CD14-positive monocyte (primary cell): ENCODE measurements around the gene DIAPH2. TPM values are rescaled to one million over a fixed set of nuclear protein-coding genes. Genes with fewer than 3 reads are reported as not detected.

ENCODE experiments used
- DNase-seq, 3 donors: peaks; one replicate each; pipeline ENCODE4 v3.0.0-alpha.2; 2011 to 2022
- H2AFZ ChIP-seq: 2 replicates; pipeline ENCODE4 v1.6.0; 2012; ENCODE audit warnings: mild to moderate bottlenecking, low read depth, low read length, inconsistent platforms; ENCODE audit not compliant: insufficient read depth, poor library complexity, severe bottlenecking
- H3K27ac ChIP-seq, 2 donors: 1 replicate in 1 of 2; 2 replicates in 1 of 2; pipeline ENCODE4 v1.5.1; 2012 to 2013; ENCODE audit warnings: low read length in 2 of 2, control low read depth in 1 of 2, inconsistent platforms in 1 of 2, low read depth in 1 of 2, mild to moderate bottlenecking in 1 of 2
- H3K27me3 ChIP-seq, 2 donors: one replicate each; pipeline versions ENCODE4 v1.6.0 to v1.6.1; 2011 to 2013; ENCODE audit warnings: low read length in 2 of 2; ENCODE audit not compliant: control insufficient read depth in 2 of 2, insufficient read depth in 2 of 2
- H3K36me3 ChIP-seq, 2 donors: replicated peaks in 1 of 2; 1 replicate in 1 of 2; 2 replicates in 1 of 2; pipeline versions ENCODE4 v1.5.1 to v1.6.1; 2012 to 2013; ENCODE audit warnings: low read length in 2 of 2, control low read depth in 1 of 2, inconsistent platforms in 1 of 2, mild to moderate bottlenecking in 1 of 2; ENCODE audit not compliant: insufficient read depth in 2 of 2, control insufficient read depth in 1 of 2
- H3K4me1 ChIP-seq, 2 donors: 1 replicate in 1 of 2; 2 replicates in 1 of 2; pipeline versions ENCODE4 v1.5.1 to v1.6.1; 2012 to 2013; ENCODE audit warnings: low read length in 2 of 2, control low read depth in 1 of 2, inconsistent platforms in 1 of 2, mild to moderate bottlenecking in 1 of 2, moderate library complexity in 1 of 2; ENCODE audit not compliant: insufficient read depth in 2 of 2, control insufficient read depth in 1 of 2
- H3K4me2 ChIP-seq: replicated peaks from 2 replicates; pipeline ENCODE3; 2012; ENCODE audit warnings: low read length, moderate library complexity, mild to moderate bottlenecking; ENCODE audit not compliant: poor library complexity, severe bottlenecking; ENCODE audit errors: extremely low read depth
- H3K4me3 ChIP-seq, 3 experiments: fragments of 200-600 bp in 1 of 3; sonication (generic) in 1 of 3; replicated peaks in 1 of 3; 1 replicate in 2 of 3; 2 replicates in 1 of 3; pipeline ENCODE4 v1.5.1; 2011 to 2013; ENCODE audit warnings: low read length in 3 of 3, mild to moderate bottlenecking in 3 of 3, control low read depth in 2 of 3, low read depth in 2 of 3, inconsistent platforms in 1 of 3, moderate library complexity in 1 of 3
- H3K79me2 ChIP-seq: 2 replicates; pipeline ENCODE4 v1.6.0; 2012; ENCODE audit warnings: mild to moderate bottlenecking, control low read depth, inconsistent platforms, low read length, moderate library complexity; ENCODE audit not compliant: insufficient read depth
- H3K9ac ChIP-seq: 2 replicates; pipeline ENCODE4 v1.6.0; 2017; ENCODE audit warnings: low read length, mild to moderate bottlenecking; ENCODE audit not compliant: insufficient read depth, poor library complexity, severe bottlenecking
- H3K9me3 ChIP-seq, 2 donors: replicated peaks in 1 of 2; 1 replicate in 1 of 2; 2 replicates in 1 of 2; pipeline versions ENCODE4 v1.5.1 to v1.6.1; 2012 to 2013; ENCODE audit warnings: low read length in 2 of 2, control low read depth in 1 of 2; ENCODE audit not compliant: control insufficient read depth in 1 of 2, insufficient read depth in 1 of 2
- H4K20me1 ChIP-seq: 2 replicates; pipeline ENCODE4 v1.6.0; 2012; ENCODE audit warnings: mild to moderate bottlenecking, low read length, control low read depth, moderate library complexity; ENCODE audit not compliant: insufficient read depth
- H3K27ac Mint-ChIP-seq, 7 donors: one replicate each; pipeline ENCODE4 v1.8.0; 2020; ENCODE audit warnings: mild to moderate bottlenecking in 7 of 7, mixed read lengths in 7 of 7, moderate library complexity in 6 of 7, inconsistent platforms in 2 of 7
- H3K27me3 Mint-ChIP-seq, 3 donors: one replicate each; pipeline ENCODE4 v1.8.0; 2021 to 2022; ENCODE audit warnings: low read depth in 3 of 3, mild to moderate bottlenecking in 3 of 3, mixed read lengths in 3 of 3, moderate library complexity in 3 of 3, inconsistent platforms in 1 of 3
- H3K36me3 Mint-ChIP-seq, 2 donors: one replicate each; pipeline ENCODE4 v1.8.0; 2020; ENCODE audit warnings: mixed read lengths in 2 of 2, inconsistent platforms in 1 of 2, mild to moderate bottlenecking in 1 of 2
- H3K4me1 Mint-ChIP-seq: one replicate; pipeline ENCODE4 v1.8.0; 2020; ENCODE audit warnings: mild to moderate bottlenecking, mixed read lengths
- H3K4me3 Mint-ChIP-seq, 2 donors: one replicate each; pipeline ENCODE4 v1.8.0; 2020; ENCODE audit warnings: mild to moderate bottlenecking in 2 of 2, mixed read lengths in 2 of 2, moderate library complexity in 1 of 2
- H3K9me3 Mint-ChIP-seq, 7 donors: one replicate each; pipeline ENCODE4 v1.8.0; 2020 to 2022; ENCODE audit warnings: mixed read lengths in 7 of 7, mild to moderate bottlenecking in 6 of 7, moderate library complexity in 6 of 7, inconsistent platforms in 2 of 7
- WGBS: methylation state at CpG from one replicate; pipeline ENCODE4 v1.1.5; 2013; ENCODE audit warnings: missing lambda C conversion rate; ENCODE audit not compliant: insufficient coverage; 5-methylcytosine and 5-hydroxymethylcytosine counted together
- intact Hi-C, 2 donors: fragments of 100-400 bp; cut with micrococcal nuclease; formaldehyde crosslinking; loops; one replicate each; pipeline versions ENCODE4 v1.15.0 to v1.15.1; 2023
- polyA plus RNA-seq, 3 donors: library from polyadenylated mRNA; depleted of rRNA in 1 of 3; unstranded in 2 of 3; stranded (reverse) in 1 of 3; fragments of 300-500 nt in 2 of 3; fragments of >200 nt in 1 of 3; fragmentation: Illumina TruSeq in 2 of 3; gene quantifications; 1 replicate in 2 of 3; 2 replicates in 1 of 3; pipeline ENCODE4 v1.2.3, GENCODE V29; 2012 to 2021
- TF ChIP-seq, protein P1 (sequence below): fragments of 200-600 bp; IDR thresholded peaks from one replicate; pipeline ENCODE4 v1.8.0; 2022; ENCODE audit warnings: antibody characterized with exemption, mild to moderate bottlenecking

DIAPH2 gene
- polyA plus RNA-seq, 3 donors = 9.5 to 20.5 (median 11.4) TPM

DNA sequence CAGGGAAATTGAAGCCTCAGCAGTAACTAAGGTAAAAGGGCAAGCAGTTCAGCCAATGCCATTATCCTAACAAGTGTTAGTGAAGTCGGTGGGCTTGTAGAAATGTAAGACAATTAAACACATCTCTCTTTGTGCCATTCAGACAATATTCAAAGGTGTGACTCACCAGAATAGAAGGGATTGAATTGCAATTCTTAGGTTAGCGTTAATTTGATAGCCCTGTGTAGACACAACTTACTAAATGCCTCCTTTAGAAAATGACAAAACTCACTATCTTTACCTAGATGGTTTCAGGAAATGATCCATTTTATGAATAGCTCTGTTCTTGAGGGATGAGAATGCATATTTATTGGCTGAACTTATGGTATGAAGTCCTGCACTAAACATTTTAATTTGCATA, 234.2 kb downstream of the DIAPH2 start:
- peaks cover 7 to 29% of the 10 kb centered on the region in 2 donors for H3K36me3 Mint-ChIP-seq
- intact Hi-C loops = no loop called here
- Histone ChIP-seq H3K4me1 (no peaks in the 10 kb centered on the region), H4K20me1 (no peaks in the 10 kb centered on the region), H3K36me3 (peaks cover 7 to 12% of the 10 kb centered on the region in 2 donors), H3K4me3 (no peak overlapping the region), H3K27ac (no peak overlapping the region), H3K4me2 (no peak overlapping the region), H3K27me3 (no peaks in the 10 kb centered on the region), H3K9me3 (no peaks in the 10 kb centered on the region), H3K9ac (no peak overlapping the region), H3K79me2 (no peaks in the 10 kb centered on the region), H2AFZ (no peak overlapping the region)
- H3K9me3 Mint-ChIP-seq = no peaks in the 10 kb centered on the region
- no peak overlapping the region for H3K4me3 Mint-ChIP-seq
- H3K27me3 Mint-ChIP-seq = peaks cover 0 to 3% (median 0%) of the 10 kb centered on the region in 3 donors
- TF ChIP-seq, protein P1, sequence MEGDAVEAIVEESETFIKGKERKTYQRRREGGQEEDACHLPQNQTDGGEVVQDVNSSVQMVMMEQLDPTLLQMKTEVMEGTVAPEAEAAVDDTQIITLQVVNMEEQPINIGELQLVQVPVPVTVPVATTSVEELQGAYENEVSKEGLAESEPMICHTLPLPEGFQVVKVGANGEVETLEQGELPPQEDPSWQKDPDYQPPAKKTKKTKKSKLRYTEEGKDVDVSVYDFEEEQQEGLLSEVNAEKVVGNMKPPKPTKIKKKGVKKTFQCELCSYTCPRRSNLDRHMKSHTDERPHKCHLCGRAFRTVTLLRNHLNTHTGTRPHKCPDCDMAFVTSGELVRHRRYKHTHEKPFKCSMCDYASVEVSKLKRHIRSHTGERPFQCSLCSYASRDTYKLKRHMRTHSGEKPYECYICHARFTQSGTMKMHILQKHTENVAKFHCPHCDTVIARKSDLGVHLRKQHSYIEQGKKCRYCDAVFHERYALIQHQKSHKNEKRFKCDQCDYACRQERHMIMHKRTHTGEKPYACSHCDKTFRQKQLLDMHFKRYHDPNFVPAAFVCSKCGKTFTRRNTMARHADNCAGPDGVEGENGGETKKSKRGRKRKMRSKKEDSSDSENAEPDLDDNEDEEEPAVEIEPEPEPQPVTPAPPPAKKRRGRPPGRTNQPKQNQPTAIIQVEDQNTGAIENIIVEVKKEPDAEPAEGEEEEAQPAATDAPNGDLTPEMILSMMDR = no peak
- no CpG with 5 or more reads among the region's 2 CpGs for WGBS
- no peak for DNase-seq
- peaks cover 1% of the 10 kb centered on the region for H3K4me1 Mint-ChIP-seq
- no peak overlapping the region for H3K27ac Mint-ChIP-seq

DNA sequence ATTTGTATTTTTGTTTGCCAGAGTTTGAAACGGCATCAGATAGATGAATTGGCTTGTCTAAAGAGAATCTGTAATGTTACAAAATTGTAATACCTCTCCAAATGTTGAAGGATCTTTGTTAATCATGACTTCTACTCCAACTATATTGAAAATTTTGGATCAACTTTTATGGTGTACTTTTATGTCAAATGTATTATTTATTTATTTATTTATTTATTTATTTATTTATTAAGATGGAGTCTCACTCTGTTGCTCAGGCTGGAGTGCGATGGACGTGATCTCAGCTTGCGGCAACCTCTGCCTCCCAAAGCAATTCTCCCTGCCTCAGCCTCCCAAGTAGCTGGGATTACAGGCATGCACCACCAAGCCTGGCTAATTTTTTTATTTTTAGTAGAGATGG, 235.0 kb downstream of the DIAPH2 start:
- H3K4me1 ChIP-seq = no peaks in the 10 kb centered on the region
- H3K4me2 ChIP-seq = no peak overlapping the region
- Mint-ChIP-seq H3K27ac (no peak overlapping the region), H3K4me1 (peaks cover 4% of the 10 kb centered on the region), H3K4me3 (no peak overlapping the region), H3K36me3 (peaks cover 7 to 25% of the 10 kb centered on the region in 2 donors), H3K27me3 (peaks cover 0 to 3% (median 0%) of the 10 kb centered on the region in 3 donors), H3K9me3 (no peaks in the 10 kb centered on the region)
- no peak overlapping the region for H3K9ac ChIP-seq
- H3K9me3 ChIP-seq = no peaks in the 10 kb centered on the region
- TF ChIP-seq, protein P1 = no peak
- no peak overlapping the region for H3K27ac ChIP-seq
- H4K20me1 ChIP-seq = no peaks in the 10 kb centered on the region
- H3K27me3 ChIP-seq = no peaks in the 10 kb centered on the region
- no peak for DNase-seq
- WGBS = no CpG with 5 or more reads among the region's 4 CpGs
- no peak overlapping the region for H2AFZ ChIP-seq
- H3K79me2 ChIP-seq = no peaks in the 10 kb centered on the region
- H3K36me3 ChIP-seq = peaks cover 7 to 12% of the 10 kb centered on the region in 2 donors
- intact Hi-C loops = no loop called here
- H3K4me3 ChIP-seq = no peak overlapping the region
